Endothelial cell of umbilical vein (primary cell): ENCODE results near the gene OPTN. TPM values are rescaled to one million over a fixed set of nuclear protein-coding genes. Genes with fewer than 3 reads are reported as not detected.

ENCODE experiments used
- BruUV-seq: library from RNA; stranded (reverse); fragments of 400-500 nt; replicated peaks from 2 replicates; lab custom pipeline; 2021; lab: Mats Ljungman, UMichigan
- CTCF ChIA-PET: fragments of 300-600, 350-600 bp; sonication (Branson Sonifier 250); formaldehyde crosslinking; loops from one replicate; lab custom pipeline; 2021; ENCODE audit warnings: antibody characterized with exemption, inconsistent platforms; lab: Charles Lee
- POLR2A ChIA-PET: fragments of 300-600, 350-600 bp; sonication (Branson Sonifier 250); formaldehyde crosslinking; loops from one replicate; lab custom pipeline; 2021; ENCODE audit warnings: antibody characterized with exemption, inconsistent platforms; lab: Charles Lee
- DNase-seq: peaks from one replicate; pipeline ENCODE4 v3.0.0-alpha.2; 2011; ENCODE audit warnings: low read depth, low spot score
- FAIRE-seq: peaks from 2 replicates; lab custom pipeline; 2011; peaks lifted over from hg19 to GRCh38; lab: Jason Lieb, UNC
- H2AFZ ChIP-seq: 2 replicates; pipeline ENCODE4 v1.6.0; 2012; ENCODE audit warnings: low read depth, low read length, control low read depth, inconsistent platforms
- H3K27ac ChIP-seq: 2 replicates; pipeline ENCODE4 v1.5.1; 2011; ENCODE audit warnings: low read depth, mild to moderate bottlenecking, control low read depth, low read length, moderate library complexity; ENCODE audit not compliant: insufficient read depth
- H3K27me3 ChIP-seq, 2 experiments: 2 replicates each; pipeline versions ENCODE4 v1.6.0 to v1.6.1; 2011; ENCODE audit warnings: low read length in 2 of 2, mixed read lengths in 1 of 2; ENCODE audit not compliant: control insufficient read depth in 2 of 2, insufficient read depth in 2 of 2
- H3K36me3 ChIP-seq, 2 experiments: 2 replicates in 1 of 2; 3 replicates in 1 of 2; pipeline ENCODE4 v1.5.1; 2011; ENCODE audit warnings: low read length in 2 of 2, mild to moderate bottlenecking in 1 of 2, moderate library complexity in 1 of 2; ENCODE audit not compliant: control insufficient read depth in 2 of 2, insufficient read depth in 2 of 2; ENCODE audit errors: extremely low read depth in 1 of 2
- H3K4me1 ChIP-seq: 3 replicates; pipeline ENCODE4 v1.5.1; 2011; ENCODE audit warnings: mild to moderate bottlenecking, low read length; ENCODE audit not compliant: control insufficient read depth, insufficient read depth; ENCODE audit errors: extremely low read depth
- H3K4me2 ChIP-seq: 2 replicates; pipeline ENCODE4 v1.6.1; 2011; ENCODE audit warnings: low read length, control low read depth, mixed read lengths; ENCODE audit not compliant: insufficient read depth
- H3K4me3 ChIP-seq, 3 experiments: fragments of 200-600 bp in 1 of 3; sonication (generic), shearing (Covaris generic) in 1 of 3; replicated peaks in 1 of 3; 2 replicates each; pipeline ENCODE4 v1.5.1; 2011 to 2016; ENCODE audit warnings: control low read depth in 3 of 3, low read length in 3 of 3, mild to moderate bottlenecking in 2 of 3, inconsistent platforms in 1 of 3, low read depth in 1 of 3, moderate library complexity in 1 of 3; ENCODE audit not compliant: insufficient read depth in 1 of 3
- H3K79me2 ChIP-seq: 2 replicates; pipeline ENCODE4 v1.6.0; 2012; ENCODE audit warnings: low read length, inconsistent platforms; ENCODE audit not compliant: control insufficient read depth, insufficient read depth
- H3K9ac ChIP-seq: replicated peaks from 2 replicates; pipeline ENCODE3; 2011; ENCODE audit warnings: low read length, control low read depth; ENCODE audit not compliant: insufficient read depth; ENCODE audit errors: extremely low read depth
- H3K9me1 ChIP-seq: replicated peaks from 3 replicates; pipeline ENCODE4 v1.6.0; 2011; ENCODE audit warnings: mild to moderate bottlenecking, low read length; ENCODE audit not compliant: control insufficient read depth, insufficient read depth; ENCODE audit errors: extremely low read depth
- H3K9me3 ChIP-seq: replicated peaks from 2 replicates; pipeline ENCODE4 v1.5.1; 2012; ENCODE audit warnings: low read length, inconsistent platforms; ENCODE audit not compliant: control insufficient read depth, insufficient read depth
- H4K20me1 ChIP-seq: replicated peaks from 2 replicates; pipeline ENCODE3; 2011; ENCODE audit warnings: mild to moderate bottlenecking, low read length; ENCODE audit not compliant: control insufficient read depth, insufficient read depth; ENCODE audit errors: extremely low read depth
- EZH2 ChIP-seq: IDR thresholded peaks from 2 replicates; pipeline ENCODE4 v1.6.1; 2012; ENCODE audit warnings: borderline replicate concordance, low read depth, mild to moderate bottlenecking, moderate library complexity, low read length, inconsistent platforms; ENCODE audit not compliant: severe bottlenecking
- FOS ChIP-seq: IDR thresholded peaks from 2 replicates; pipeline ENCODE4 v1.6.1; 2011; ENCODE audit warnings: mild to moderate bottlenecking, low read length, moderate library complexity, borderline replicate concordance; ENCODE audit not compliant: insufficient read depth
- GATA2 ChIP-seq: IDR thresholded peaks from 2 replicates; pipeline ENCODE4 v1.7.0; 2011; ENCODE audit warnings: low read depth, mild to moderate bottlenecking, moderate library complexity, mixed read lengths, low read length; ENCODE audit not compliant: insufficient read length, insufficient read depth
- JUN ChIP-seq: IDR thresholded peaks from 2 replicates; pipeline ENCODE4 v1.6.1; 2011; ENCODE audit warnings: borderline replicate concordance, low read depth; ENCODE audit not compliant: insufficient read length, insufficient read depth
- MYC ChIP-seq: IDR thresholded peaks from one replicate; pipeline ENCODE4 v1.6.1; 2011; ENCODE audit warnings: mild to moderate bottlenecking, low read depth, low read length
- POLR2A ChIP-seq: IDR thresholded peaks from 2 replicates; pipeline ENCODE4 v1.6.1; 2012; ENCODE audit warnings: low read depth, mild to moderate bottlenecking, control low read depth, low read length
- POLR2AphosphoS5 ChIP-seq: IDR thresholded peaks from 2 replicates; pipeline ENCODE4 v1.6.1; 2012; ENCODE audit warnings: low read depth, mild to moderate bottlenecking, control low read depth, low read length, moderate library complexity; ENCODE audit not compliant: insufficient read depth
- dilution Hi-C: fragments of 300-500 bp; cut with MboI; formaldehyde crosslinking; loops from one replicate; pipeline ENCODE4 v1.15.0; 2019; ENCODE audit warnings: low sequenced_read_pairs; ENCODE audit not compliant: extremely low pct_ligation_motif_present
- intact Hi-C: fragments of 100-400 bp; cut with micrococcal nuclease; formaldehyde crosslinking; loops from one replicate; pipeline ENCODE4 v1.10.0; 2022
- polyA plus RNA-seq, 4 experiments: library from polyadenylated mRNA; depleted of rRNA in 3 of 4; stranded (reverse) in 3 of 4; unstranded in 1 of 4; fragments of >200 nt; gene quantifications; 2 replicates each; pipeline versions ENCODE4 v1.2.1 to v1.2.3, GENCODE V29; 2011 to 2012; ENCODE audit warnings: missing spikeins in 1 of 4
- total RNA-seq: library from RNA; stranded (reverse); gene quantifications from 2 replicates; pipeline ENCODE4 v1.2.3, GENCODE V29; 2021
- TF ChIP-seq, protein P1 (sequence below), 2 donors: IDR thresholded peaks; 1 replicate in 1 of 2; 2 replicates in 1 of 2; pipeline ENCODE4 v1.5.1; 2011; ENCODE audit warnings: low read length in 2 of 2, mild to moderate bottlenecking in 2 of 2, moderate library complexity in 2 of 2, control low read depth in 1 of 2, inconsistent platforms in 1 of 2, low read depth in 1 of 2; ENCODE audit not compliant: insufficient read depth in 1 of 2; ENCODE audit errors: extremely low read depth in 1 of 2
- TF ChIP-seq, protein P2 (sequence below): IDR thresholded peaks from 2 replicates; pipeline ENCODE4 v1.6.1; 2011; ENCODE audit not compliant: insufficient read depth, insufficient read length

OPTN gene
- total and polyA plus RNA-seq, 2 donors (not counting 3 experiments of a cell fraction or from before 2014, with no cell fraction given): 22.7 to 94.2 TPM

DNA sequence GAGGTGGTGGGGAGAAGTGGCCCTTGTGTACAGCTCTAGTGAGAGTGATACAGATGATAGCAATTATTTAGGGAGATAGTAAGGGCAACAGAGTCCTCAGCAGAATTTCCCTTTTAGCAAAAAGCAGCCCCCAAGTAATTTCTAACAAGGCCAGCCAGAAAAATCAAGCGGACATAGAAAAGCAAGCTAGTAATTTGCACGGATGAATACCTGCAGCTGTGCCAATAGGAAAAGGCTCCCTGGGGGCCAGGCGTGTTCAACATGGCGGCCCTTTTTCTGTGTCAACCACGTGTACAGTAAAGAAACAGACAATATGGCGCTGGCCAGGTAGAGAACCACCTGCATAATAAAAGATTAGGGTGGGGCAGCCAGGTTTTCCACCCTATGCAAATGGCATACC is 68.8 kb downstream of the OPTN start:
- no peak for TF ChIP-seq POLR2AphosphoS5
- TF ChIP-seq GATA2: no peak
- TF ChIP-seq MYC: no peak
- no peak for TF ChIP-seq EZH2
- TF ChIP-seq, protein P1, sequence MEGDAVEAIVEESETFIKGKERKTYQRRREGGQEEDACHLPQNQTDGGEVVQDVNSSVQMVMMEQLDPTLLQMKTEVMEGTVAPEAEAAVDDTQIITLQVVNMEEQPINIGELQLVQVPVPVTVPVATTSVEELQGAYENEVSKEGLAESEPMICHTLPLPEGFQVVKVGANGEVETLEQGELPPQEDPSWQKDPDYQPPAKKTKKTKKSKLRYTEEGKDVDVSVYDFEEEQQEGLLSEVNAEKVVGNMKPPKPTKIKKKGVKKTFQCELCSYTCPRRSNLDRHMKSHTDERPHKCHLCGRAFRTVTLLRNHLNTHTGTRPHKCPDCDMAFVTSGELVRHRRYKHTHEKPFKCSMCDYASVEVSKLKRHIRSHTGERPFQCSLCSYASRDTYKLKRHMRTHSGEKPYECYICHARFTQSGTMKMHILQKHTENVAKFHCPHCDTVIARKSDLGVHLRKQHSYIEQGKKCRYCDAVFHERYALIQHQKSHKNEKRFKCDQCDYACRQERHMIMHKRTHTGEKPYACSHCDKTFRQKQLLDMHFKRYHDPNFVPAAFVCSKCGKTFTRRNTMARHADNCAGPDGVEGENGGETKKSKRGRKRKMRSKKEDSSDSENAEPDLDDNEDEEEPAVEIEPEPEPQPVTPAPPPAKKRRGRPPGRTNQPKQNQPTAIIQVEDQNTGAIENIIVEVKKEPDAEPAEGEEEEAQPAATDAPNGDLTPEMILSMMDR (IDR thresholded peaks at IDR 0.05; ENCODE audit: extremely low read depth in 1 of 2, insufficient read depth in 1 of 2, low read depth in 1 of 2, low read length in 2 of 2): no peak
- TF ChIP-seq, protein P2, sequence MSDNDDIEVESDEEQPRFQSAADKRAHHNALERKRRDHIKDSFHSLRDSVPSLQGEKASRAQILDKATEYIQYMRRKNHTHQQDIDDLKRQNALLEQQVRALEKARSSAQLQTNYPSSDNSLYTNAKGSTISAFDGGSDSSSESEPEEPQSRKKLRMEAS: no peak
- no peak for TF ChIP-seq POLR2A
- TF ChIP-seq JUN: no peak
- TF ChIP-seq FOS: no peak
- FAIRE-seq (no peak), DNase-seq (no peak)
- intact Hi-C loops (no loop called here), dilution Hi-C loops (no loop called here)
- Histone ChIP-seq H3K4me3 (no peak overlapping the region), H3K9ac (no peak overlapping the region), H3K4me1 (no peaks in the 10 kb centered on the region), H3K27ac (no peak overlapping the region), H3K9me3 (no peaks in the 10 kb centered on the region), H2AFZ (no peak overlapping the region), H3K9me1 (no peaks in the 10 kb centered on the region), H3K27me3 (no peaks in the 10 kb centered on the region), H3K36me3 (no peaks in the 10 kb centered on the region), H3K4me2 (no peak overlapping the region), H3K79me2 (peaks cover 7% of the 10 kb centered on the region), H4K20me1 (no peaks in the 10 kb centered on the region)
- ChIA-PET CTCF (interaction anchor here (1.0 to 1.5 kb wide), 2 partner anchors 9 to 134 kb away, joined by 3 to 4 read pairs; no protein-coding TSS in a partner anchor), POLR2A (no interaction called here)
- BruUV-seq: no TSS peak
